Lower lobe of right lung (tissue), 2 donors: Measurements from ENCODE around the gene RNF4. TPM values are rescaled to one million over a fixed set of nuclear protein-coding genes. Genes with fewer than 3 reads are reported as not detected.
"Not testable (repeated sequence)": the region's sequence is repeated elsewhere in the genome, so short reads cannot be mapped to it uniquely, and the experiment has no call there.

Experiments used
- ATAC-seq, 2 donors: fragments of 200-7000 bp; cut with Tn5 transposase; one replicate each; pipeline ENCODE4 v1.9.1; 2020 to 2022; ENCODE audit warnings: mild to moderate bottlenecking in 2 of 2, moderate library complexity in 2 of 2
- DNase-seq: peaks from one replicate; pipeline ENCODE4 v3.0.0-alpha.2; 2020
- H3K27ac ChIP-seq: fragments of 200-600 bp; one replicate; pipeline ENCODE4 v1.8.0; 2022
- H3K27me3 ChIP-seq: fragments of 200-600 bp; one replicate; pipeline ENCODE4 v1.8.0; 2022; ENCODE audit warnings: low read depth
- H3K36me3 ChIP-seq: fragments of 200-600 bp; one replicate; pipeline ENCODE4 v1.8.0; 2022; ENCODE audit warnings: mild to moderate bottlenecking
- H3K4me1 ChIP-seq: fragments of 200-600 bp; one replicate; pipeline ENCODE4 v1.8.0; 2022
- H3K4me3 ChIP-seq: fragments of 200-600 bp; one replicate; pipeline ENCODE4 v1.8.0; 2022; ENCODE audit warnings: mild to moderate bottlenecking
- H3K9me3 ChIP-seq: fragments of 200-600 bp; one replicate; pipeline ENCODE4 v1.8.0; 2022
- intact Hi-C: fragments of 100-400 bp; cut with DNase I; formaldehyde crosslinking; loops from one replicate; pipeline ENCODE4 v1.11.0; 2022
- total RNA-seq: library from RNA; stranded (reverse); fragmentation: NEBNext Ultra II Directional; extraction: Animal tissue kit (Norgen Biotek cat#: 25700); gene quantifications from one replicate; pipeline ENCODE4 v1.2.1, GENCODE V29; 2021
- TF ChIP-seq, protein P1 (sequence below): fragments of 200-600 bp; IDR thresholded peaks from one replicate; pipeline ENCODE4 v1.8.0; 2022; ENCODE audit warnings: antibody characterized with exemption, mild to moderate bottlenecking
- donor health status: DM: no; HTN: yes; CAD: no; lungs with severe emphysema.

RNF4 gene
- total RNA-seq, 1 donor from 2014 or later, result 39.3 TPM

GRCh38 chr4:2462992-2463762 lies 5.7 kb upstream of the RNF4 start:
- Histone ChIP-seq H3K4me1 (peaks cover 21% of the 10 kb centered on the region), H3K27ac (no peak overlapping the region), H3K36me3 (no peaks in the 10 kb centered on the region), H3K9me3 (no peaks in the 10 kb centered on the region), H3K4me3 (peak overlapping the region; percentile 61), H3K27me3 (no peaks in the 10 kb centered on the region)
- TF ChIP-seq, protein P1, sequence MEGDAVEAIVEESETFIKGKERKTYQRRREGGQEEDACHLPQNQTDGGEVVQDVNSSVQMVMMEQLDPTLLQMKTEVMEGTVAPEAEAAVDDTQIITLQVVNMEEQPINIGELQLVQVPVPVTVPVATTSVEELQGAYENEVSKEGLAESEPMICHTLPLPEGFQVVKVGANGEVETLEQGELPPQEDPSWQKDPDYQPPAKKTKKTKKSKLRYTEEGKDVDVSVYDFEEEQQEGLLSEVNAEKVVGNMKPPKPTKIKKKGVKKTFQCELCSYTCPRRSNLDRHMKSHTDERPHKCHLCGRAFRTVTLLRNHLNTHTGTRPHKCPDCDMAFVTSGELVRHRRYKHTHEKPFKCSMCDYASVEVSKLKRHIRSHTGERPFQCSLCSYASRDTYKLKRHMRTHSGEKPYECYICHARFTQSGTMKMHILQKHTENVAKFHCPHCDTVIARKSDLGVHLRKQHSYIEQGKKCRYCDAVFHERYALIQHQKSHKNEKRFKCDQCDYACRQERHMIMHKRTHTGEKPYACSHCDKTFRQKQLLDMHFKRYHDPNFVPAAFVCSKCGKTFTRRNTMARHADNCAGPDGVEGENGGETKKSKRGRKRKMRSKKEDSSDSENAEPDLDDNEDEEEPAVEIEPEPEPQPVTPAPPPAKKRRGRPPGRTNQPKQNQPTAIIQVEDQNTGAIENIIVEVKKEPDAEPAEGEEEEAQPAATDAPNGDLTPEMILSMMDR, result peak; percentile 15
- DNase-seq (no peak), ATAC-seq (no peak)
- intact Hi-C loops, result no loop called here

GRCh38 chr4:2465032-2465431 lies 3.9 kb upstream of the RNF4 start:
- intact Hi-C loops, result no loop called here
- DNase-seq (no peak), ATAC-seq (no peak)
- no peaks in the 10 kb centered on the region for H3K27me3 ChIP-seq
- H3K4me1 ChIP-seq, result peaks cover 24% of the 10 kb centered on the region
- no peak overlapping the region for H3K4me3 ChIP-seq
- H3K27ac ChIP-seq, result no peak overlapping the region
- H3K36me3 ChIP-seq, result no peaks in the 10 kb centered on the region
- no peaks in the 10 kb centered on the region for H3K9me3 ChIP-seq
- TF ChIP-seq, protein P1, result no peak

DNA sequence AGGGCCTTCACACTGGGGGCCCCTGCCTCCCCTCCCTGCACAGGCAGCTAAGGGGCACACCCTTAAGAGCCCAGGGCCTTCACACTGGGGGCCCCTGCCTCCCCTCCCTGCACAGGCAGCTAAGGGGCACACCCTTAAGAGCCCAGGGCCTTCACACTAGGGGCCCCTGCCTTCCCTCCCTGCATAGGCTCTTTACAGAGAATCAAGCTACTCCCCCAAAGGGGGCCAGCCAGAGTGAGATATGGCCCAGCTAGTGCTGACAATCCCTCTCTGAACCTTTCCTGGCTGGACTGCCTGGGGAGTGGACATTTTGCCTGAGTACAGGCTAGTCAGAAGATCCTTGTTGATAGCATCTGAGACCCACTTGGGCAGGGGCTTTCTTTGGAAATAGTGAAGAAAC lies 3.4 kb upstream of the RNF4 start:
- H3K27me3 ChIP-seq, ATAC-seq, H3K36me3 ChIP-seq, H3K9me3 ChIP-seq, intact Hi-C loops, H3K27ac ChIP-seq, DNase-seq, H3K4me3 ChIP-seq: not testable (repeated sequence)
- peaks cover 29% of the 10 kb centered on the region for H3K4me1 ChIP-seq

DNA sequence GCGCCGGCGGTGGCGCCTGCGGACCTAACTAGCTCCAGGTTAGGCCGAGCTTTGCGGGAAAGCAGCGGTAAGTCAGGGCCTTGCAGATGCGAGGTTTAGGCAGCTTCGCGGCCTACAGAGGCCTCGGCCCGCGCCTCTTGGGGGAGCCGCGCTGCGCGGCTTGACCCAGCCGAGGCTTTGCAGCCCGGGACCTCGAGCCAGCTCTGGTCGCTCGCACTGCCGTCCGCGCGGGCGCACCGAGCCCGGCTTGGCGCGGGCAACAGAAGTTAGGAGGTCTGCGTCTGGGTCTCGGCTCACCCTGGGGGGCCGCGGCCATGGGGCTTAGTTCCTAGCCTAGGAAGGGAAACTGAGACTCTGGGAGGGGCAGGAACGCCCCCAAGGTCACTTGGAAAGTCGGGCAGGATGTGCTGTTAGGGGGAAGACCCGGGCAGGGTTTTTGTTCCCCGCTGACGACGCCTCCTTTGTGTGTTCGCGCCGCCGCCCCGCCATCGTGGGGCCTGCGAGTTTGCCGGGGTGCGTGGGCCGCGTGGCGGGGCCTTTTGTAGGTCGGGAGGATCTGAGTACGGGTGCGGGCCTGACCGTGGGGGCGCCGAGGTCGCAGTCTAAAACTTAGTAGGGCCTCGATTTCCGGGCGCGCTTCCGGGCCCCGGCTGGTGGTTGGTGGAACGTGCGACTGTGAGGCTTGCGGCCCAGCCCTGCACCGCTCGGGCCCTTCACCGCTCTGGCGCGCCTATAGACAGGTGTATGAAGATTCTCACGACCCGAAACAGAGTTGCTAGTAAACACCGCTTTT lies 482 bp downstream of the RNF4 start:
- peak; percentile 78 for DNase-seq
- H3K27ac ChIP-seq, result peak overlapping the region; percentile 96
- no peaks in the 10 kb centered on the region for H3K27me3 ChIP-seq
- intact Hi-C loops, result no loop called here
- TF ChIP-seq, protein P1, result no peak
- peak overlapping the region; percentile 100 for H3K4me3 ChIP-seq
- H3K4me1 ChIP-seq, result peaks cover 32% of the 10 kb centered on the region
- peaks cover 28% of the 10 kb centered on the region for H3K36me3 ChIP-seq
- peak; percentile 75 to 80 for ATAC-seq
- H3K9me3 ChIP-seq, result no peaks in the 10 kb centered on the region

GRCh38 chr4:2470791-2471190 lies 1.9 kb downstream of the RNF4 start:
- peaks cover 34% of the 10 kb centered on the region for H3K4me1 ChIP-seq
- no peaks in the 10 kb centered on the region for H3K9me3 ChIP-seq
- H3K27ac ChIP-seq, result no peak overlapping the region
- no peak for DNase-seq
- ATAC-seq, result no peak
- no peaks in the 10 kb centered on the region for H3K27me3 ChIP-seq
- H3K4me3 ChIP-seq, result peak overlapping the region; percentile 100
- TF ChIP-seq, protein P1, result no peak
- H3K36me3 ChIP-seq, result peaks cover 31% of the 10 kb centered on the region
- intact Hi-C loops, result no loop called here

GRCh38 chr4:2472187-2472586 lies 3.3 kb downstream of the RNF4 start:
- ATAC-seq, result no peak
- Histone ChIP-seq H3K36me3 (peaks cover 34% of the 10 kb centered on the region), H3K4me1 (peaks cover 43% of the 10 kb centered on the region), H3K27me3 (no peaks in the 10 kb centered on the region), H3K9me3 (no peaks in the 10 kb centered on the region), H3K27ac (no peak overlapping the region), H3K4me3 (no peak overlapping the region)
- TF ChIP-seq, protein P1, result no peak
- DNase-seq, result no peak
- intact Hi-C loops, result no loop called here
